ENCODE measurements around the gene INCA1.

GRCh38 chr17:5035315-5035714 lies 38.0 kb upstream of the INCA1 start, which contains the start of gene SLC52A1:
- TF ChIP-seq CTCF (conservative IDR thresholded peaks at IDR 0.05) (no peak), ZFX (IDR thresholded peaks at IDR 0.05) (no peak)

Data from C4-2B (cell line).